NCI-H146 treated with DMSO at 0.1 percent for 48 hours (cell line): ENCODE results near the gene MEGF11.
A peak's percentile ranks its signal among the peaks of the same experiment; 100 is the strongest.
"Not testable (repeated sequence)": the region's sequence is repeated elsewhere in the genome, so short reads cannot be mapped to it uniquely, and the experiment has no call there.

Source experiments
- DNase-seq: peaks from one replicate; lab custom pipeline; 2025; ENCODE audit not compliant: unreplicated experiment; lab: John Stamatoyannopoulos, UW

The MEGF11 gene

DNA sequence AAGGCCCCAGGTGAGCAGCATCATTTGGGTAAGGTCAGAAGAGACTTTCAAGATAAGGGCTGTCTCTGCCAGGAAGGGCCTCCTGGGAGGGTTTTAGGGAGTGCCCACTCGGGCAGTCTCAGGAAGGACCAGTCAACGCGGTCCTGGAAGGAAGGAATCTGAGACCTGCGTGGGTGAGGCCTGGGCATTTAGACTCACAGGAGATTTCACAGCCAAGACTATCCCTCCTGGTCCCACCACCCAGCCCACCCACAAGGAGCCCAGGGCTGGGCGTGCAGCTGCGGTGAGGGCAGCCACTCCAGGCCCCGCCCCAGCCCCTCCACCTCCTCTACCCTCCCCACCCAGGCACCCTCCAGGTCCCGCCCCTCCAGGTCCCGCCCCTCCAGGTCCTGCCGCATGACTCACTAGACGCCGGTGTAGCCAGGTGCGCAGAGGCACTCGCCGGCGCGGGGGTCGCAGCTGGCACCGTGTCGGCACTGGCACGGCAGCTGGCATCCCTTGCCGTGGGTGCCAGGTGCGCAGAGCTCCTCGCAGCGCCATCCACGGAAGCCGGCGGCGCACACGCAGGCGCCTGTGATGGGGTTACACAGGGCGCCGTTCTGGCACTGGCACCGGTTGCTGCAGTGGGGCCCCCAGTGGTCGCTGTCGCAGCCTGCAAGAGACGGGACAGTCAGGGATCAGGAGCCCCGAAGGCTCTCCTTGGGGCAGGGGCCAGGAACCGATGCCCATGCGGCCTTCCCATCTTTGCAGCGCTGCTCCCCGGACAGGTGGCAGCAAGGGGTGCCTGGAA lies 271.5 kb downstream of the MEGF11 start:
- peak; percentile 16 for DNase-seq

DNA sequence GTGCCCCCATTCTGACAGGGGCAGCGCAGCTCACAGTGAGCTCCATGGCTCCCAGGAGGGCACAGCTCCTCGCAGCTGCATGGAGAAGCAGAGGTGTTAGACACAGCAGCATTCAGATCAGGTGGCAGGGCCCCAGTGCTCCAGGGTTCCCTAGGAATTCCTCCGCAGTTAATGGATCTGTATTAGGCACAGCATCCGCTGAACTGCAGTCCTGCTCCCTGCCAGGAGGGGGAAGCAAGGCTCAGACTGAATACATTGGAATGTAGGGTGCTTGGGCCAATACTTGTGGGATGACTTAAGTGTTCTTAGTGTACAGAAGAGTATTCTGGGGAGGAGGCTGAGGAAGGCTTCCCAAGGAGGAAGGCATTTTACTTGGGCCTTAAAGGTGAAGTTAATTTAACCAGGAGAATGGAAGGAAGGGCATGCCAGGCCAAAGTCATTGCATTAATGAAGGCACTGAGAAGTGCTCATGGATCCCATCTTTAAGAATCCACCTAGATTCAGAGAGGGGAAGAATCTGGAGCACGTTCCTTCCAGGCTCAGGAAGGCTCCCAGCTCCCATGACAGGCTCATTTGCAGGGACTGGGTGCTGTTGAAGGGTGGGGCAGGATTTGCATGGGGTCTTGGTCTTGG lies 272.6 kb downstream of the MEGF11 start:
- no peak for DNase-seq

DNA sequence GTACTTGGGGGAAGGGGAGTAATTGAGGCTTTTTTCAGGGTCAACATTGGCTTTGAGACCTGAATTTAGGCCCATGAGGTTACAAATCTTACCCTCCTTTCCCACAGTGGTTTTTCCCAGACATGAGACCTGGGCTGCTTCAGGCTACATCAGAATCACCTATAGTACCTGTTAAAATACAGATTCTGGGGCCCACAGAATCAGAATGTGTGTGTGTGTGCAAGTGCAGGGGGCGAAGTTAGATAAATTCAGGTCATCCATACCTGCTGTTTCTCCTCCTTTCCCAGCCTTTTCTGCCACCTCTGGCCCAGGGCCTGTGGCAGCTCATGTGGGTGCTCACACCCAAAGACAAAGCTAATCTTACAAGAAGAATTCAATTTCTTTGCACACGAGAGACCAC lies 273.7 kb downstream of the MEGF11 start:
- DNase-seq = no peak

DNA sequence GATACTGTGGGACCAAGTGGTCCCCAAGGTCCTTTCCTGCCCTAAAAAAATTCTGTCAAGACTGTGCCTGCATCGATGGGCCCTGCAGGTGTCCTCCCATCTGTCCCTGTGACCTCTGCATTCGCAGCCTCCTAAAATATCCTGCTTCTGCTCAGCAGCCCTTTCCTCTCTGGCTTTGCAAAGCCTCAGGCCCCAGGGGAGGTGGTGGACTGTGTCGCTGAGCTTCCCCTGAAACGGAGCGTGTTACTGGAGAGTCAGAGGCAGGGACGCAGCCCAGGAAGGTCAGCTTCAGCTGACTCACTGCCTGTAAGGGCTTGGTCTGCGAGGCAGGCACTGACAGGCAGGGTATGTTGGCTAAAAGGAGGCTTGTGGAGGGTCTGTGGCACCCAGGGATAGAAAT lies 274.2 kb downstream of the MEGF11 start:
- DNase-seq = no peak

DNA sequence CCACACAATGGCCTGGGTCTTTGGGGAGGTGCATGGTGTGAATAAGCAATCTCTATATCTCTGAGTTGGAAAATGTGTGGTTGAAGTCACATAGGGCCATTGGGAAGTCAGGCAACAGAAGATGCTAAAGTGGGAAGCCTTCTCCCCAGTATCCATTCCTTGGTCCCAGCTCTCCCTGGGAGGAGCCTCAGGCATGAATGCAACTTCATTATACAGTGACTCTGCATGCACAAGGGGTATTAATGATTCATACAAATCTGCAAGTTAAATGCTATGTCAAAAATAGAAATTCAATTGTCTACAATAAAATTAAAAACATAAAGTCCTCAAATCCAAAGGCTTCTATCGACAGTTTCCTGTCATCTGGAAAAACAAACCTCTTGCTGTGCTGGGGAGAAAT lies 275.4 kb downstream of the MEGF11 start:
- no peak for DNase-seq

DNA sequence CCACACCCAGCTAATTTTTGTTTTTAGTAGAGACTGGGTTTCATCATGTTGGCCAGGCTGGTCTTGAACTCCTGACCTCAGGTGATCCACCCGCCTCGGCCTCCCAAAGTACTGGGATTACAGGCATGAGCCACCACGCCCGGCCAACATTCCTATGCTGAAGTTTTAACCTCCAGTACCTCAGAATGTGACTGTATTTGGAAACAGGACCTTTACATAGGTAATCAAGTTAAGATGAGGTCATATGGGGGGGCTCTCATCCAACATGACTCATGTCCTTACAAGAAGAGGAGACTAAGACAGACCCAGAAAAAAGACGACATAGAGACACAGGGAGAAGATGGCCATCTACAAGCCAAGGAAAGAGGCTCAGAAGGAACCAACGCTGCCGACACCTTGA lies 277.4 kb downstream of the MEGF11 start:
- not testable (repeated sequence) for DNase-seq

DNA sequence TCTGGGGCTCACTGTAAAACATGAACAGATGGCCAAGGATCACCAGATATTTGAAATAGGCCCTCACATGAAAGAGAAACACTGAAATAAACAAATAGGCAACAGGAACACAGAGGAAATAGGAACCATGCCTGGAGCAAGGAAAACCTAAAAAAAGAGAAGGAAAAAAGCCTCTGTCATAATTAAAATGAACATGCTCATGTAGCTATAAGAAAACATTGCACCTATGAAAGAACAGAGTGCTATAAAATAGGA lies 281.9 kb downstream of the MEGF11 start:
- DNase-seq = no peak

DNA sequence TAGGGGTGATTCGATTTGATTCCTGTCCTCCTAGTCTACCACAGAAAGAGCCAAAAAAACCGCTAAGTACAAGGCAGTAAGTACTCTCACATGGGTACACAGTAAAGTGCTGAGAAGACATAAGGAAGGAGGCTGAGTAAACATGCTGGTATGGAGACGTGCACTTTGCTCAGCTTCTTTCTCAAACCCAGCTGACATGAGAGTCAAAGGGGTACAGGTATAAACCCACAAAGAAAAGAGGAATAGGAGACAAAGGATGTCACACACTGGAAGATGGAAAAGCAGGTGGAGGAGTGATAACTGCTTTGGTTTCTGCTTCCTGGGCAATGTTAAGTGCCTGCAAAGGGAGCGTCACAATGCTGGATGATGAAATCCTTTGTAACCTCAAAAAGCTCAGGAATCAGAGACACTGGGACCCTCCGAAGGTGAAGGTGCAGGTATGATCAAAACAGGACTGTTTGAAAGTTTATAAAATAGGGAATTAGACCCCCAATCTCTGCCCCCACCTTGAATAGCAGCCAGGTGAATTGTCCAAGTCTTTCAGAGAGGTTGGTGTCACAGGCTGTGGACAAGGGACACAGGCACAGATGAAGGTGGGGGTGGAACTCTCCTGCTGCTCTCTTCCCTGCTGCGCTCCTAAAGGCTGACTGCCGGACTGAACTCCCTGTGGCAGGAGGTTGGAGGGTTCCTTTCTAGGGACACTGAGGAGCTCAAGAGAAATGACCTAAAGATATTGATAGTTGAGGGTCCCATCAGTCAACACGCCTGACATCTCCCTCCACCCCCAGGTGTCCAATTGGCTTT lies 282.4 kb downstream of the MEGF11 start:
- no peak for DNase-seq

DNA sequence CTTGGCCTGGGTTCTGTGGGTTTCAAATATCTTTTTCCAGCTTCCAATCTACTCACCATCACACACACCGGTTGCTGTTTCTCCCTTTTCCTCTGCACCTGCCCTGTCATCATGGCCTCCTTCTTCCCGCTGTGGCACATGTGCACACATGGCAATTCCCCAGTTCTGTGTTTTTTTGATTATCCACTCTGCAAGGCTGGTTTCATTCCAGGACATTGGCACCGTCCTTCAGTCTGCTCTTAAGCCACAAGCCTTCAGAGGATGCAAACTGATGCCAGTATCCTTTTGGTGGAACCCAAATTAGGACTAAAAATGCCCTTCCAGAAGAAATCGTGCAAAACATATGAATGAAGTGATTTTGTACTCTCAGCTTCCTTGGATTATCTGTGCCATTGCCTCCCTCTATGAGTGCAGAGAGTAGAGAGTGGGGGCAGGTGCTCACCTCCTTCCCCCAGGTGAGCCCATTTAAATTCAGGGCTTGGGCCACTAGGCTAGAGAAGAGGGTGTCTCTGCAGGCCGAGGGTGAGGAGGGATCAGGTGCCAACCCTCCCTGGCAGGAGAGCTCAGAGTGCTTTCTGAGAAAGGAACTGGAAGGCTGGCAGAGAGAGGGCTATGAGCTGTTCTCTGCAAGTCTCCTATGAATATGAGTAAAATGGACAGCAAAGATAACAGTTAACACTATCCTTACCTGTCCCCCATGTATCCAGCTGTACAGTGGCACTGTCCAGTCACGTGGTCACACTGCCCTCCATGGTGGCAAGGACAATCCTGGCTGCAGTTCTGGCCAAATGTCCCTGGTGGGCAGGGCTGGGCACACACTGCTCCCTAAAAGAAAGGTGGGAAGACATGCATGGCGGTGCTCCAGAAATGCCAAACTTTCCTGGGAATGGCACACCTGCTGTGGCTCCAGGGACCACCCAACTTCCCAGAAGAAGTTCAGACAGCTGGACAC lies 283.4 kb downstream of the MEGF11 start:
- DNase-seq = no peak

DNA sequence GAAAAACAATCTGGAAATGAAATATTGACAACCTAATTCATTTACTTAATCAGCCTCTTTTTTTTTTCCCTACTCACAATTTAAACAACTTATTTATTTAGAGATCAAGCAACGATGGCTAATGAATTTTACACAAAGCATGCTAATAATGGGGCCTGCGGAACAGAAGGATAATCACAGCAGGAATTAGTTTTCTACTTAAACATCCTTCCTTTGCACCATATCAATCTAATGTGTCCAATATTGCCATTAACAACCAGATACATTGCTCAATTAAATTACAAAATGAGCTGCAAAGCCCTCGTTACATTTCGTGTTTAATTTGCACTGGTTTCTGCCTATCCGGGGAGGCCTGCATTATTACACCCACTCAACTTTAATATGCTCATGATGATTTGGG lies 285.0 kb downstream of the MEGF11 start:
- DNase-seq = no peak

DNA sequence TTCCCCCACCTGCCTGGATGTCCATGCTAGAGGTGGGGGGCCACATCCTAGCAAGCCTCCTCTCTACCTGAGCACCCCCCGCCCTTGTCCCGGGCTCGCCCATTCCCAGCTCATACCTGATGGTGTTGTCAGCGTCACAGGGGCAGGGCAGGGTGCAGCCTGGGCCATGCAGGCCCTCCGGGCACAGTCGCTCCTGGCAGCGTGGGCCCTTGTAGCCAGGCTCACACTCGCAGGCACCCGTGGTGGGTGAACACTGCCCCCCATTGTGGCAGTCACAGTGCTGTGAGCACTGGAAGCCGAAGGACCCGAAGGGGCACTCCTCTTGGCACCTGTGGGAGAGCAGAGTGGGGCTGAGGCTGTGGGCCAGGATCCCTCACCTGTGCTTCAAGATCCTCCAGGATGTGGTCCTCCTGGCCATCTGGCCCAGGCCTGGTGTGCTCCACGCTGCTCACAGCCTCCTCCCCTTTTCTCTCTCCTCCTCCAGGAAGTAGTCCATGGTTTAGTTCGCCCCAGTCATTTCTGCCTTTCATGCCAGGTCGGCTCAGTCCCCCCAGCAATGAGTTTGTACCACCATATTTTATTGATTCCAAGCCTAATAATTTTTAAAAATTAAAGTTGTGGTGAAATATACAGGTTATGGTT lies 288.6 kb downstream of the MEGF11 start:
- no peak for DNase-seq

DNA sequence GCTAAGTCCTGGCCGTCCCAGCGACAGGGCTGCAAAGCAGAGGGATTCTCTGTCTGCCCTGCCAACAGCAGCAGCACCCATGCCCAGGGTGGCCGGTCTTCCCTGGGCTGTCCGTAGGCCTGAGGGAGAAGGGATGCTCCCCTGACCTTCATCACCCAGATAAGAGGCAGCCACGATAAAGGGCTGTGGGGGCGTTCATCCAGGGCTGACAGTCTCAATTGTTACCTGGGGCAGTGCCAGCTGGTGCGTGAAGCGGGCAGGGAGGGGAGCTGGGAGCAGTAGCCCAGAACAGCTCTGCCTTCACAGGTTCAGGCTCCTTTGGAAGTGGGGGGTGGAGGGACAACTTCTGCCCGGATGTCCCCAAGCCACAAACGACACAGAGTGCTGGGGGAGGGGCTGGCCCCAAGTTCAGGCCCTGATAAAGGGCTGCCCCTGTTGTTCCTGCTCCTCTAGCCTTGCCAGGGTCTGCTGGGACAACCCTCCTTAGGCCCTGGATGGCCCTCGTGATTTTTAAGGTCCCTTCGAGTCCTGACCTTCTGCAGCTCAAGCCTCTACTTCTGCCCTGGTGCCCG lies 289.6 kb downstream of the MEGF11 start:
- no peak for DNase-seq

DNA sequence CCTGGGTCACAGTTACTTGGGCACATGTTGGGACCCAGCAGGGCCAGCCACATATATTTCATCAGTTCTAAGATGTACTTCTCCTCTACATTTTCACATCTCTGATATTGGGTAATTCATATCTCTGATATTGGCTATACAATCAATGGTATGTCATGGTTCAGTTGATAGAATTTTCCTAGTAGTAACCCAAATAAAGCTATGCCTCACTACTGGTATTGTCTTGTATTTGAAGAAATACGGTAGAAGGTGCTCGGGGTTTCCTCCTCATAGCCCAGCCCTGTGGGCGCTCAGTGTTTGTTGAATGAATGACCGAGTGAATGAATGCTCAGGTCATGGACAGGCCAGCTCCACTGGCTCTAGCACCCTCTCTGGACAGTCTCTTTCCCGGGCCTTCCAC lies 290.2 kb downstream of the MEGF11 start:
- no peak for DNase-seq

DNA sequence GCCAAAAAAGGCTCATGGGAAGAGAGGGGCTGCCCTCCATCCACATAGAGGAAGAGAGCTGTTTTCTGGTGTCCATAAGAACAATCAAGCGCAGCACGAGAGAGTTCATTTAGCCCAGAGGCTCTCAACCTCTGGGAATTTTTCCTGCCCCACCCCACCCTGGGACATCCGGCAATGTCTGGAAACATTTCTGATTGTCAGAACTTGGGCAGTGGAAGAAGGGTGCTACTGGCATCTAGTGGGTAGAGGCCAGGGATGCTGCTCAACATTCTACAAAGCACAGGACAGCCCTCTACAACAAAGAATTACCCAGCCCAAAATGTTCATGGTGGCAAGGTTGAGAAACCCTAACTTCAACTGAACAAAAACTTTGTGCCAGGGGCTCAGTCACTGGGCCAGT lies 291.4 kb downstream of the MEGF11 start:
- DNase-seq = no peak

DNA sequence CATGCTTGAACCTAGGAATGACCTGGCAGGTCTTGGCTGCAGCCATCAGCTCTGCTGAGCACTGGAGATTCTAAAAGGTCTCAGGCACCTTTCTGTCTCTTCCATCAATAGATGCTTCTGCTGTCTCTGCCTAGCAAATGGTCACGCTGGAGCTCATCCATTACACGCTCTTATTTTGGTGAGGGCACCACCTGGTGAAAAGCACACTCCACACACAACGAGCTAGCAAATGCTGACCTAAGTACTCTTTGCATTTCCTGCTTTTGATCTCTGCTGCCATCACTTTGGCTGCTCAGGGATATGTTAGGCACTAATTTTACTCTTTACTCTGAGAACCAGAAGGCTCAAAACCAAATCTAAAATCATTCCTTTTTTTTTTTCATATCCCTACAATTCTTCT lies 293.0 kb downstream of the MEGF11 start:
- no peak for DNase-seq

DNA sequence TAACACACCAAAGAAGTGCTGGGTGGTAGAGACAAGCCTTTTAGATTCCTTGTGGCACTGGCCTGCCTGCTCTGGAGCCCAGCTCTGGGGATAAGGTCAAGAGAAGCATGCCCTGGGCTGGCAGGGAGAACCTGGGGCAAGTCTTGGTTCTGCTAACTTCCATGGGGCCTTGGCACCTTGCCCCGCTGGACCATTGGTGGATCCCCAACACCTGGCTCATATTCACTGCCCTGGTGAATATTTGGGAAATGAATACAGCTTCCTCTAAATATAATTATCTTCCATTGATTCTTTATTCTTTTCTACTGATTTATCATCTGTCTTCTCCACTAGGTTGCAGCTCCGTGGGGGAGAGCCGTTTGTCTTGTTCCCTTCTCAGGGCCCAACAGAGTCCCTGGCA lies 294.7 kb downstream of the MEGF11 start:
- DNase-seq = no peak

DNA sequence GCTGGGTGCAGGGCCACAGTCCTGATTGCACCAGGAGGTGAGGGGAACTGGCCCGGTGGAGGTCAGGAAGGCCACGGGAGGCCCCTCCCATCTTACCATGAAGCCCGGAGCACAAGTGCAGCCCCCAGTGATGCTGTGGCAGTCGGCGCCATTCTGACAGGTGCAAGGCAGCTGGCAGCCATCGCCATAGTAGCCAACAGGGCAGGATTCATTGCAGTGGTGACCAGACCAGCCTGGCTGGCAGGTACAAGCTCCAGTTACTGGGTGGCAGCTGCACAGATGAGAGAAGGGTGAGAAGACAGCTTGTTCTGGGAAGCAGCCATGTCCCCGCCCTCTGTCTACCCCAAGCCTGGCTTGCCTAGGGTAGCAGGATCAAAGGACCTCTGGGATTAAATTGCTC lies 296.1 kb downstream of the MEGF11 start:
- peak; percentile 14 for DNase-seq

DNA sequence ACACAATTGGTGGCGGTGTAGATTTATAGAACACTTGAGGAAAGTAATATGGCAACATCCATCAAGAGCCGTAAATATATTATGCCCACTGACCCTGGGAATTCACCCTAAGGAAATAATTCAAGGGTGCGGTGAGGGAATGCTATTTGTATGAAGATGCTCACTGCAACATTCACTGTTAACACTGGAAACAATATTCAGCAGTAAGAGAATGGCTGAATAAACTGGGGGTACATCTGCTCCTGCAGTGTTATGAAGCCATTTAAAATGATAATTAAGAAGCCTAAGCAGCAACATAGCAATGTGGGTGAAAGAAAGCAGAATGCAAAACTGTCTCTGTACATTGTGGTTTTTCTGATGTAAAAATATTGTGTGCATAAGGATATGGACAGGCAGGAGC lies 296.7 kb downstream of the MEGF11 start:
- DNase-seq = no peak

DNA sequence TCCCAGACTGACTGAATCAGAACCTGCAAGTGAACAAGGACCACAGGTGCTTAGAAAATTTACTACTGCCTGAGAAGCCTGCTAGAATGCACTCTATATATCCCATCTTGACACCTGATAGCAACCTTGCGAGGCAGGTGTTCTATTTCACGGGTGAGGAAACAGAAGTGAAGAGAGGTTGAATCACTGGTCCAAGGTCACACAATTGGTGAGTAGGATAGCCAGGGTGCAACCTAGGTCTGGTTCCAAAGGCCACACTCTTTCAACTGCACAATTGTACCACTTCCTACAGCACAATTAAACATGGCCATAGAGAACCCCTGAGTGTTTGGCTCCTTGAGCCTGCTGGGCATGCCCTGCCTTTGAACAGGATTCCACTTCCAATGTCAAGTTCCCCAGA lies 297.2 kb downstream of the MEGF11 start:
- DNase-seq = peak; percentile 4

DNA sequence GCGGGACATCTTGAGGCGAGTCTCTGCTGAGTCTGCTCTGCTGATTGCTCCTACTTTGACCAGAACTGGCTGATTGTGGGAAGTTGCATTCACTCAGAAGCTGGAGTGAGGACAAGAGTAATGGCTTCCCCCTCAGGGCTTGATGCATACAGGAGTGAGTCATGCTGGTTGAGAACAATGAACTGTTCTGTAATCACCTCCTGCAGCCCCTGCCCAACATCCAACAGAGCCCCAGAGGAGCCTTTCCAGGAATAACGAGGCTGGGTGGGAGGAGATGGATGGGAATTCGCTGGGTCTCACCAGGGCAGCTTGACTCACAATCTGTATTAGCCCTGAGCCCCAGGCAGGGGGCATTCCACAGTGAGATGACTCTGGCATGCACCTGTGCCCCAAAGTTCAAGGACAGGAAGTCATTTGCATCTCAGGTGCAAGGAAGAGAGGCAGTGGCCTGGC lies 299.2 kb downstream of the MEGF11 start:
- peak; percentile 94 for DNase-seq
